Esophagus muscularis mucosa (tissue), 3 donors: ENCODE data around the gene ACO1.

Source experiments
- CTCF ChIP-seq, 3 experiments: fragments of 200-600 bp in 2 of 3; fragments of 450-650 bp in 1 of 3; sonication (generic) in 2 of 3; IDR thresholded peaks; one replicate each; pipeline ENCODE4 v1.5.1; 2017 to 2019; ENCODE audit warnings: antibody characterized with exemption in 3 of 3, mild to moderate bottlenecking in 2 of 3, moderate library complexity in 1 of 3
- POLR2A ChIP-seq: fragments of 450-650 bp; IDR thresholded peaks from one replicate; pipeline ENCODE4 v1.6.1; 2017; ENCODE audit warnings: antibody characterized with exemption, moderate library complexity, mild to moderate bottlenecking, low read depth

GRCh38 chr9:32401488-32401887 is 17.0 kb downstream of the ACO1 start:
- TF ChIP-seq CTCF (IDR thresholded peaks at IDR 0.05) (no peak), POLR2A (no peak)
